ENCODE measurements around the gene FOCAD. TPM values are rescaled to one million over a fixed set of nuclear protein-coding genes. Genes with fewer than 3 reads are reported as not detected.

The FOCAD gene
- total RNA-seq, 4 donors from 2014 or later = 13.9 to 31.2 (median 22.0) TPM

GRCh38 chr9:20770947-20771346 lies 86.9 kb downstream of the FOCAD start:
- TF ChIP-seq CTCF (IDR thresholded peaks at IDR 0.05) (no peak), POLR2A (IDR thresholded peaks at IDR 0.05) (no peak)
- no peak for DNase-seq (ENCODE audit: low spot score in 2 of 2)
- intact Hi-C loops (cut with DNase I; ENCODE audit: low total_unique reads) = no loop called here
- WGBS, 2 donors = 92 to 100% methylated on average over 1 of the region's 1 CpG
- no peak overlapping the region for H3K4me3 ChIP-seq (ENCODE audit: low read depth, poor library complexity, severe bottlenecking)

GRCh38 chr9:20771729-20772128 lies 87.7 kb downstream of the FOCAD start:
- 64 to 70% methylated on average over 2 of the region's 2 CpGs for WGBS, 2 donors
- intact Hi-C loops (cut with DNase I; ENCODE audit: low total_unique reads) = no loop called here
- H3K4me3 ChIP-seq (ENCODE audit: low read depth, poor library complexity, severe bottlenecking) = no peak overlapping the region
- DNase-seq (ENCODE audit: low spot score in 2 of 2) = no peak
- TF ChIP-seq POLR2A (IDR thresholded peaks at IDR 0.05) (no peak), CTCF (IDR thresholded peaks at IDR 0.05) (no peak)

- TF ChIP-seq CTCF (IDR thresholded peaks at IDR 0.05) = no peak
- TF ChIP-seq POLR2A (IDR thresholded peaks at IDR 0.05) = no peak
- intact Hi-C loops (cut with DNase I; ENCODE audit: low total_unique reads) = no loop called here
- DNase-seq (ENCODE audit: low spot score in 2 of 2) = no peak
- WGBS, 2 donors = 95 to 98% methylated on average over 2 of the region's 2 CpGs
- no peak overlapping the region for H3K4me3 ChIP-seq (ENCODE audit: low read depth, poor library complexity, severe bottlenecking)
Observed at GRCh38 chr9:20775683-20776082, 91.6 kb downstream of the FOCAD start.

- TF ChIP-seq POLR2A (IDR thresholded peaks at IDR 0.05) = no peak
- no peak for TF ChIP-seq CTCF (IDR thresholded peaks at IDR 0.05)
- DNase-seq (ENCODE audit: low spot score in 2 of 2) = no peak
- intact Hi-C loops (cut with DNase I; ENCODE audit: low total_unique reads) = no loop called here
- H3K4me3 ChIP-seq (ENCODE audit: low read depth, poor library complexity, severe bottlenecking) = no peak overlapping the region
Observed at GRCh38 chr9:20781092-20781491, 97.0 kb downstream of the FOCAD start.

- DNase-seq (ENCODE audit: low spot score in 2 of 2) = no peak
- intact Hi-C loops (cut with DNase I; ENCODE audit: low total_unique reads) = no loop called here
- TF ChIP-seq POLR2A (IDR thresholded peaks at IDR 0.05) (no peak), CTCF (IDR thresholded peaks at IDR 0.05) (no peak)
- H3K4me3 ChIP-seq (ENCODE audit: low read depth, poor library complexity, severe bottlenecking) = no peak overlapping the region
- WGBS, 2 donors = 86 to 93% methylated on average over 5 of the region's 5 CpGs
Observed at GRCh38 chr9:20782289-20782688, 98.2 kb downstream of the FOCAD start.
